ENCODE results near the gene SPRY2. TPM values are rescaled to one million over a fixed set of nuclear protein-coding genes. Genes with fewer than 3 reads are reported as not detected.

Gene SPRY2
- total RNA-seq, 1 experiment from 2014 or later = 7.2 TPM

DNA sequence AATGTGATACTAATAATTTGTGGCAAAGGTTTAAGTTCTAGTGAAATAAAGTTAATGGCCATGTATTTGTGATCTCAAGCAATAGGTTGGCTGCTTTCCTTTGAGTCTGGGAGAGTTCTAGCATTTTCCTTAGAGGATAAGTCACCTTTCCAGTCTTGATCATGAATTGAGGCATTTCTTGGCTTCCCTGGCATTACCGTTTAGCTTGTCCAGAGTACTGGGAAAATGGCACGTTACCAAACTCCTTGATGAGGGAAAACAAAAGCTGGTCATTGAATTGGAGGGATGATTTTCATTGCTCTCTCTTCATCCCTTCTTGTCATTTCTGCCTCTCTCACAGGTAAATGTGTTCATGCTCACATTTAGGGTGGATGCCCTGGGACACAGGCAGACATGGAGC is 34.0 kb upstream of the SPRY2 start:
- ChIA-PET RAD21 (ENCODE audit: low non-redundant PET in 1 of 2, low total read pairs in 2 of 2, uncharacterized antibody in 2 of 2, unreplicated experiment in 2 of 2) (no interaction called here), POLR2A (no interaction called here), CTCF (no interaction called here)
- H3K79me2 ChIP-seq (ENCODE audit: insufficient read depth, low read length) = no peaks in the 10 kb centered on the region
- H3K9me3 ChIP-seq (ENCODE audit: control insufficient read depth in 1 of 2, insufficient read depth in 1 of 2, low read depth in 1 of 2, low read length in 2 of 2) = no peaks in the 10 kb centered on the region
- no peak for ATAC-seq
- TF ChIP-seq, protein P1, sequence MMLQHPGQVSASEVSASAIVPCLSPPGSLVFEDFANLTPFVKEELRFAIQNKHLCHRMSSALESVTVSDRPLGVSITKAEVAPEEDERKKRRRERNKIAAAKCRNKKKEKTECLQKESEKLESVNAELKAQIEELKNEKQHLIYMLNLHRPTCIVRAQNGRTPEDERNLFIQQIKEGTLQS (IDR thresholded peaks at IDR 0.05) = no peak
- TF ChIP-seq SP1 (IDR thresholded peaks at IDR 0.05; ENCODE audit: low read depth) = no peak
- no peak for TF ChIP-seq CBX3 (IDR thresholded peaks at IDR 0.05; ENCODE audit: low read depth)
- TF ChIP-seq RAD21 (IDR thresholded peaks at IDR 0.05; ENCODE audit: low read depth) = no peak
- TF ChIP-seq POLR2AphosphoS5 (IDR thresholded peaks at IDR 0.05; ENCODE audit: low read depth, low read length) = no peak
- no peak for DNase-seq (ENCODE audit: low read depth, low spot score)
- no peak overlapping the region for H3K4me3 ChIP-seq (replicated peaks in 1 of 2; ENCODE audit: low read depth in 1 of 2, low read length in 2 of 2)
- no peak overlapping the region for H3K27ac ChIP-seq (ENCODE audit: low read depth, low read length)
- no peaks in the 10 kb centered on the region for H3K36me3 ChIP-seq (ENCODE audit: control insufficient read depth in 1 of 2, insufficient read depth in 2 of 2, low read length in 2 of 2)
- H3K9me2 ChIP-seq (ENCODE audit: insufficient read depth) = no peaks in the 10 kb centered on the region
- H3K4me1 ChIP-seq (ENCODE audit: control insufficient read depth in 1 of 2, insufficient read depth in 2 of 2, low read length in 2 of 2) = no peaks in the 10 kb centered on the region
- H3K9ac ChIP-seq (ENCODE audit: low read length) = no peak overlapping the region
- intact Hi-C loops (cut with micrococcal nuclease) = no loop called here
- BruUV-seq (replicated peaks) = no TSS peak
- H3K4me2 ChIP-seq (ENCODE audit: low read length) = no peak overlapping the region
- H4K20me1 ChIP-seq (ENCODE audit: insufficient read depth) = no peaks in the 10 kb centered on the region
- H3K27me3 ChIP-seq (ENCODE audit: insufficient read depth, low read length) = no peaks in the 10 kb centered on the region
- no peak overlapping the region for H2AFZ ChIP-seq (ENCODE audit: low read depth, low read length, poor library complexity, severe bottlenecking)

DNA sequence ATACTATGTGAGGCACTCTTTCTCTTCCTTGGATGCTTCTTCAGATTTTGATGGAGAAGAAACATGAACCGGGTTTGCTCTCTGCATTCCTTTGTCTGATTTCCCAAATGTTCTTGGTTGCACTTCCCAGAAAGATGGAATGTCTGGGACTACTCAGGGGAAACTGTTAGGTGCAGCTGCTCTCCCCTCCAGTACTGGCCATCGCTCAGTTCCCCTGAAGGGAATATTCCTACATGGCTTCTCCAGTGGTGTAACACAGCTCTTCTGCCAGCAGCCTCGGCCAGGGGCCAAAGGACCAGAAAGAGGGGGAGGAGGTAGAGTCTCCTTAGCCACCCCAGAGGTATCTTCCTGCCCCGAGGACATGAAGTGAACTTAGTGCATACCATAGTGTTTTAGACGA is 33.5 kb upstream of the SPRY2 start:
- H3K27me3 ChIP-seq (ENCODE audit: insufficient read depth, low read length) = no peaks in the 10 kb centered on the region
- no peaks in the 10 kb centered on the region for H3K79me2 ChIP-seq (ENCODE audit: insufficient read depth, low read length)
- H3K36me3 ChIP-seq (ENCODE audit: control insufficient read depth in 1 of 2, insufficient read depth in 2 of 2, low read length in 2 of 2) = no peaks in the 10 kb centered on the region
- H3K27ac ChIP-seq (ENCODE audit: low read depth, low read length) = no peak overlapping the region
- no peak overlapping the region for H3K4me2 ChIP-seq (ENCODE audit: low read length)
- H3K9ac ChIP-seq (ENCODE audit: low read length) = no peak overlapping the region
- TF ChIP-seq CBX3 (IDR thresholded peaks at IDR 0.05; ENCODE audit: low read depth) (no peak), RAD21 (IDR thresholded peaks at IDR 0.05; ENCODE audit: low read depth) (no peak), ZFX (IDR thresholded peaks at IDR 0.05) (no peak), JUND (IDR thresholded peaks at IDR 0.05) (no peak)
- no peaks in the 10 kb centered on the region for H4K20me1 ChIP-seq (ENCODE audit: insufficient read depth)
- BruUV-seq (replicated peaks) = no TSS peak
- no peak for ATAC-seq
- RAD21 ChIA-PET (ENCODE audit: low non-redundant PET in 1 of 2, low total read pairs in 2 of 2, uncharacterized antibody in 2 of 2, unreplicated experiment in 2 of 2) = no interaction called here
- intact Hi-C loops (cut with micrococcal nuclease) = no loop called here
- no peaks in the 10 kb centered on the region for H3K4me1 ChIP-seq (ENCODE audit: control insufficient read depth in 1 of 2, insufficient read depth in 2 of 2, low read length in 2 of 2)
- no peak overlapping the region for H2AFZ ChIP-seq (ENCODE audit: low read depth, low read length, poor library complexity, severe bottlenecking)
- POLR2A ChIA-PET = no interaction called here
- H3K9me3 ChIP-seq (ENCODE audit: control insufficient read depth in 1 of 2, insufficient read depth in 1 of 2, low read depth in 1 of 2, low read length in 2 of 2) = no peaks in the 10 kb centered on the region
- H3K4me3 ChIP-seq (replicated peaks in 1 of 2; ENCODE audit: low read depth in 1 of 2, low read length in 2 of 2) = no peak overlapping the region
- CTCF ChIA-PET = no interaction called here
- DNase-seq (ENCODE audit: low read depth, low spot score) = no peak
- H3K9me2 ChIP-seq (ENCODE audit: insufficient read depth) = no peaks in the 10 kb centered on the region

Data from HCT116 (cell line).